Loucy (cell line): ENCODE results near the gene ALPP.
"Not testable (repeated sequence)": the region's sequence is repeated elsewhere in the genome, so short reads cannot be mapped to it uniquely, and the experiment has no call there.

Source experiments
- H2AFZ ChIP-seq: fragments of 200-600 bp; sonication (generic); 2 replicates; pipeline ENCODE4 v1.6.0; 2016; ENCODE audit warnings: antibody characterized with exemption, mild to moderate bottlenecking, low read length, moderate library complexity
- H3F3A ChIP-seq: fragments of 200-600 bp; 2 replicates; pipeline ENCODE4 v1.6.0; 2016; ENCODE audit warnings: antibody characterized with exemption, low read depth, mild to moderate bottlenecking
- H3K27me3 ChIP-seq: fragments of 200-600 bp; sonication (generic); 2 replicates; pipeline ENCODE4 v1.6.1; 2014; ENCODE audit warnings: low read length, mild to moderate bottlenecking; ENCODE audit not compliant: insufficient read depth, poor library complexity, severe bottlenecking
- H3K36me3 ChIP-seq: fragments of 200-600 bp; sonication (generic); 2 replicates; pipeline ENCODE4 v1.6.1; 2016; ENCODE audit warnings: low read length; ENCODE audit not compliant: insufficient read depth
- H3K4me1 ChIP-seq: fragments of 200-600 bp; sonication (generic); 2 replicates; pipeline ENCODE4 v1.5.1; 2014; ENCODE audit warnings: low read length, mild to moderate bottlenecking; ENCODE audit not compliant: insufficient read depth, poor library complexity, severe bottlenecking
- H3K4me2 ChIP-seq: fragments of 200-600 bp; sonication (generic); 2 replicates; pipeline ENCODE4 v1.6.0; 2014; ENCODE audit warnings: antibody characterized with exemption, low read length, low read depth, mild to moderate bottlenecking; ENCODE audit not compliant: poor library complexity, severe bottlenecking
- H3K4me3 ChIP-seq: fragments of 200-600 bp; sonication (generic); 2 replicates; pipeline ENCODE4 v1.5.1; 2014; ENCODE audit warnings: low read length, mild to moderate bottlenecking, mixed read lengths; ENCODE audit not compliant: poor library complexity, severe bottlenecking
- H3K79me2 ChIP-seq: fragments of 200-600 bp; sonication (generic); 2 replicates; pipeline ENCODE4 v1.6.1; 2014; ENCODE audit warnings: low read length; ENCODE audit not compliant: insufficient read depth
- H3K9ac ChIP-seq: fragments of 200-600 bp; sonication (generic); 2 replicates; pipeline ENCODE4 v1.6.0; 2014; ENCODE audit warnings: mild to moderate bottlenecking, low read depth, low read length, moderate library complexity; ENCODE audit not compliant: poor library complexity, severe bottlenecking
- H3K9me2 ChIP-seq: fragments of 200-600 bp; sonication (generic); replicated peaks from 2 replicates; pipeline ENCODE4 v1.6.1; 2016; ENCODE audit warnings: low read depth, low read length, mixed read lengths
- H3K9me3 ChIP-seq: fragments of 200-600 bp; sonication (generic); 2 replicates; pipeline ENCODE4 v1.6.1; 2014; ENCODE audit warnings: mild to moderate bottlenecking, antibody characterized with exemption, low read length, low read depth; ENCODE audit not compliant: insufficient read depth
- H4K20me1 ChIP-seq: fragments of 200-600 bp; sonication (generic); 2 replicates; pipeline ENCODE4 v1.6.0; 2014; ENCODE audit warnings: antibody characterized with exemption, low read length, mild to moderate bottlenecking; ENCODE audit not compliant: insufficient read depth, poor library complexity, severe bottlenecking
- CTCF ChIP-seq: fragments of 200-600 bp; sonication (generic); conservative IDR thresholded peaks from 2 replicates; pipeline ENCODE4 v1.5.1; 2014; ENCODE audit warnings: mild to moderate bottlenecking, antibody characterized with exemption, low read length
- EZH2phosphoT487 ChIP-seq: fragments of 200-600 bp; IDR thresholded peaks from 2 replicates; pipeline ENCODE4 v1.6.1; 2018; ENCODE audit warnings: antibody characterized with exemption, mild to moderate bottlenecking, moderate library complexity, borderline replicate concordance

Gene ALPP

DNA sequence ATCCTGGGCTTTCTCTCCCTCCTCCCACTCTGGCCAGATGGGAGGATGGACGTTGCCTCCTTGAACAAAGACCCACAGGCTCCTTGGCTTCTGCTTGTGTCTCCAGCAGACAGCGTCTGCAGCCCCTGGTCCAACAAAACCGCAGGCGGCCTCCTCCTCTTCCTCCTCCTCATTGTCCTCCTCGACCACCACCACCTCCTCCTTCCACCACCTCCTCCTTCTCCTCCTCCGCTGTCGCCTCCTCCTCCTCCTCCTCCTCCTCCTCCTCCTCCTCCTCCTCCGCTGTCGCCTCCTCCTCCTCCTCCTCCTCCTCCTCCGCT is 45.7 kb upstream of the ALPP start:
- Histone ChIP-seq H3K79me2 (no peaks in the 10 kb centered on the region), H3F3A (no peaks in the 10 kb centered on the region), H4K20me1 (no peaks in the 10 kb centered on the region), H2AFZ (no peak overlapping the region), H3K9me2 (no peaks in the 10 kb centered on the region), H3K9me3 (no peaks in the 10 kb centered on the region), H3K9ac (no peak overlapping the region), H3K4me1 (peaks cover 4% of the 10 kb centered on the region), H3K4me2 (no peak overlapping the region), H3K27me3 (no peaks in the 10 kb centered on the region), H3K4me3 (no peak overlapping the region), H3K36me3 (no peaks in the 10 kb centered on the region)
- TF ChIP-seq CTCF = no peak
- no peak for TF ChIP-seq EZH2phosphoT487

DNA sequence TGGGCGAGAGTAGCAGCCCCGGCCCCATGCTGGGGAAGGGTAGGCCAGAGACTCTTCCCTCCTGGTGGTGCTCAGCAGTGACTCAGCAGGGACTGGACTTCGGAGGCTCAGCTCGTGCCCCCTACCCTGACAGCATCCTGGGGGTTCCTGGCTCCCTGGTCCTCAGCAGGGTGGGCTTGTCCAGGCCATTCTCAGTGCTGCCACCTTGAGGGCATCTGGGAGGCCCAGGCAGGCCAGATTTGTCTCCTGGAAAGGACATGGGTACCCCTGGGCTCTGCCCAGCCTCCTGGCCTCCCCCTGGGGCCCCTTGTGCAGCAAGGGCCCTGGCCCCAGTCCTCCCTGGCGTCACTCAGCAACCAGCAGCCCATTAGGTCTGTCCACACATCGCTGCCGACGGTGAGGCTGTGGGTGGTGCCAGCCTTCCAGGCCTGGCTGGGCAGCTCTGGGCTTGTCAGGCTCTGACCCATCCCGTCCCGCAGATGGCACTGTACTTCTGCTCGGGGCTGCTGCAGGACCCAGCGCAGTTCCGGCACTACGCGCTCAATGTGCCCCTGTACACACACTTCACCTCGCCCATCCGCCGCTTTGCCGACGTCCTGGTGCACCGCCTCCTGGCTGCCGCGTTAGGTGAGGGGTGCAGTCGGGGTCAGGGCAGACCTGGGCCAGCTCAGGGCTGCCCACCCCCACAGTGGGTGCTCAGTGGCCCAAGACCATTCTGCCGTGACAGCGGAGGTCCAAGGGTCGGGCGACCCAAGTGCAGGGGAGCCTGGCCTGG is 45.0 kb upstream of the ALPP start:
- H3F3A ChIP-seq = no peaks in the 10 kb centered on the region
- H4K20me1 ChIP-seq = no peaks in the 10 kb centered on the region
- H3K4me1 ChIP-seq = no peaks in the 10 kb centered on the region
- no peaks in the 10 kb centered on the region for H3K9me2 ChIP-seq
- no peak overlapping the region for H3K9ac ChIP-seq
- H2AFZ ChIP-seq = no peak overlapping the region
- H3K9me3 ChIP-seq = no peaks in the 10 kb centered on the region
- H3K4me3 ChIP-seq = no peak overlapping the region
- no peaks in the 10 kb centered on the region for H3K27me3 ChIP-seq
- H3K36me3 ChIP-seq = no peaks in the 10 kb centered on the region
- peak; percentile 66 for TF ChIP-seq CTCF
- TF ChIP-seq EZH2phosphoT487 = no peak
- H3K4me2 ChIP-seq = no peak overlapping the region
- no peaks in the 10 kb centered on the region for H3K79me2 ChIP-seq

DNA sequence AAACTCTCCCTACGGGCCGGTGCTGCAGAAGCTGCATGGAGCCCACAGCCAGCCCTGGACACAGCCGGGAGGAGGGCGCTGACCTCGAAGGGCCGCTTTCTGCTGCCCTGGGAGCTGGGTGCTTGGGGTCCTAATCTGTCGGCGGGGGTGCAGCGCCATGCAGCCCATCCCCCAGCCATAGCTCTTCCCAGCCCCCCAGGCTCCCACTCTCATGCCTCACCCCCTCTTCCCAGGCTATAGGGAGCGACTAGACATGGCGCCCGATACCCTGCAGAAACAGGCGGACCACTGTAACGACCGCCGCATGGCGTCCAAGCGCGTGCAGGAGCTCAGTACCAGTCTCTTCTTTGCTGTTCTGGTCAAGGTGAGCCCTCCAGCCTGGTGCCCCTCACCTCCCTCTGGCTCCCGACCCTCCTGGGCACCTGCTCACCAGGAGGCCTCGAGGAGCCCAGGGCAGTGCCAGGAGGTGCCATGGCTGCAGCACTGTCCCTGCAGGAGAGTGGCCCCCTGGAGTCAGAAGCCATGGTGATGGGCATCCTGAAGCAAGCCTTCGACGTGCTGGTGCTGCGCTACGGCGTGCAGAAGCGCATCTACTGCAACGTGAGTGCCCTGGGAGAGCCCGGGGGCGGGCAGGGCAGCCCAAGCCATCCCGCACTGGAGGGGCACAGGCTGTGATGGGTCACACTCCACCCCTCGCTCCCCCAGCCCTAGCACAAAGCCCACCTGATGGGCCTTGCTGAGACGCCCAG is 44.2 kb upstream of the ALPP start:
- not testable (repeated sequence) for H3K36me3 ChIP-seq, H3F3A ChIP-seq, H3K4me3 ChIP-seq, H3K4me2 ChIP-seq, H3K9me3 ChIP-seq, H2AFZ ChIP-seq, H3K9ac ChIP-seq, H3K27me3 ChIP-seq, H3K79me2 ChIP-seq, H3K9me2 ChIP-seq, H4K20me1 ChIP-seq, H3K4me1 ChIP-seq

DNA sequence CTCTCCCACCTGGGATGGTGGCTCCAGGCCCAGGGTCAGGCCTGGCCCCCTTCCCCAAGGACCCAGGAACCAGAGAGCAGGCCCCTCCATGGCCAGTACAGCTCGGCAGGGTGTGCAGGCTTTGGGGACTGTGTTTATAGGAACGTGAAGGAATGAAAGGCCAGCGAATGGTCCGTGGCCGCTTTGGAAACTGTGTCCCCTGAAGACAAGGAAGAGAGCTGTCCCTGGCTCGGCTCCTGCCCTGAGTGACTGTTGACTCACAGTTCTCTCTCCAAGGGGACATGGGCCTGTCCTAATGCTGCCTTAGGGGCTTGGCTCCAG is 43.7 kb upstream of the ALPP start:
- H3K79me2 ChIP-seq, H3K4me3 ChIP-seq, H3F3A ChIP-seq, H3K36me3 ChIP-seq, H3K27me3 ChIP-seq, H4K20me1 ChIP-seq, H3K9me2 ChIP-seq, H3K4me1 ChIP-seq, H3K9me3 ChIP-seq, H3K4me2 ChIP-seq, H3K9ac ChIP-seq, H2AFZ ChIP-seq: not testable (repeated sequence)
